ENCODE data around the gene C14orf119.

Gene C14orf119

DNA sequence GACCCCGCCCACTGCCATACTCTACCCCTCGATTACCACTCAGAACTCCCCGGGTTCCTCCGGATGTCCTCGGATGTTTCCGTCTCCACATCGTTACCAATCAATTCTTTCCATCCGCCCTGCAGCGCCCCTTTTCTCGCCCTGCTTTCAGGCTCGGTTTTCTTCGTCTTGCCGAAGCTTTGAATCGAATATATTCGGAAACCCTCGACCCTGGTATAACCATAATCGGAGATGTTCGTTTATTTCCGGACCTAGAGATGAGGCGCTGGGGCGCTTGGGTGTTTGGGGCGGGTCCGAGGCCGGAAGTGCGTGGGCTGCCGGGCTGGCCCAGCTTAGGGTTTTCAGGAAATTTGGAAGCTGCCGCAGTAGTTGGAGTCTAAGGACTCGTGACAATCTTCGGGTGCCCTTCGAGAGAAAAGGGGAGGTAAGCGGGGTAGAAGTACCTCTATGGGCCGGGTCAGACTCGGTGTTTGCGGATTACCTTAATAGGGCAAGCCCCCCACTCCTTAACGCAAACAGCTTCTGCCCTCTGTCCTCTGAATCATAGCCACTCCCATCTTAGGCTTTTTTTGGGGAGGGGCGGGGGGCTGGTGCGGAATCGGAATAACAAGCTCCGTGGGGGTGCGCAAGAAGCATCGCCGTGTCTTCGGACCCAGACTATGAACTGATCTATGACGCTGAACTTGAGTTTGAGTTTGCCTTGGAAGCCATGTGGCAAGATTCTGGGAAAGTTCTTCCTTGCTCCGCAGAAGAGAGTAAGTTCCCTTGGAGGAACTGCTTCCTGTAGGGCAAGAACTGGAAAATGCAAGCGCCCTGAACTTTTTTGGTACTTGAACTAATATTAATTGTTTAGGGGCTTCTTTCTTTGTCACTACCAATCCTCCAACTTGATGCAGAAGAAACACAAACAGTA, at the start of gene C14orf119:
Gene C14orf119 (plus strand): TSS at position 310 of the 913 bp plus-strand sequence. CDS start 2,154 bp downstream, outside the sequence.
- ATAC-seq = peak; percentile 90 to 91

DNA sequence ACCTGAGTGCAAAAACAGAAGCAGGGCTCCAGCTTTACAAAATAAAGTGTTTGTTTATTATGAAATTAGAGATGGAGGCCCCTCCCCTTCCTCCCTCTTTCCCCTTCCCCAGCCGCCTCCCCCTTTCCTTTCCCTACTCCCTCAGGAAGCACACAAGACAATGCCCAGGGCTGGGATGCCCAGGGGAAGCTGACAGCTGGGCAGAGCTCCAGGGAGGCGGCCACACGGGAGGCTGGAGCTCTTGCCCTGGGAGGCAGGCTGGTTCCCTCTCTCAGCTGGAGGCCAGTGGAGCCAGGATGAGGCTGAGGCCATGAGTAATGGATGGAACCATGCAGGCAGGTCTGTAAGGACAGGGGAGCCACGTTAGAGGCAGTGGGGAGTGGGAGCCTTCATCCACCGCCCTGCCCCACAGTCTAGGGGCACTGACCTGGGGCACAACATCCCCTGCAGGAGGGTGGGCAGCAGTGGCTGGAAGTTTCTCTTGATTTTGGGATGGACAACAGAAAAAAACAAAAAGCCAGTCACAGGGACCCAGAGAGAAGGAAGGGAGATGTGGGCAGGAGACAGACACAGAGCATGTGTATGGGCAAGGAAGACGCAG, 48.2 kb upstream of the C14orf119 start:
- no peak for ATAC-seq

DNA sequence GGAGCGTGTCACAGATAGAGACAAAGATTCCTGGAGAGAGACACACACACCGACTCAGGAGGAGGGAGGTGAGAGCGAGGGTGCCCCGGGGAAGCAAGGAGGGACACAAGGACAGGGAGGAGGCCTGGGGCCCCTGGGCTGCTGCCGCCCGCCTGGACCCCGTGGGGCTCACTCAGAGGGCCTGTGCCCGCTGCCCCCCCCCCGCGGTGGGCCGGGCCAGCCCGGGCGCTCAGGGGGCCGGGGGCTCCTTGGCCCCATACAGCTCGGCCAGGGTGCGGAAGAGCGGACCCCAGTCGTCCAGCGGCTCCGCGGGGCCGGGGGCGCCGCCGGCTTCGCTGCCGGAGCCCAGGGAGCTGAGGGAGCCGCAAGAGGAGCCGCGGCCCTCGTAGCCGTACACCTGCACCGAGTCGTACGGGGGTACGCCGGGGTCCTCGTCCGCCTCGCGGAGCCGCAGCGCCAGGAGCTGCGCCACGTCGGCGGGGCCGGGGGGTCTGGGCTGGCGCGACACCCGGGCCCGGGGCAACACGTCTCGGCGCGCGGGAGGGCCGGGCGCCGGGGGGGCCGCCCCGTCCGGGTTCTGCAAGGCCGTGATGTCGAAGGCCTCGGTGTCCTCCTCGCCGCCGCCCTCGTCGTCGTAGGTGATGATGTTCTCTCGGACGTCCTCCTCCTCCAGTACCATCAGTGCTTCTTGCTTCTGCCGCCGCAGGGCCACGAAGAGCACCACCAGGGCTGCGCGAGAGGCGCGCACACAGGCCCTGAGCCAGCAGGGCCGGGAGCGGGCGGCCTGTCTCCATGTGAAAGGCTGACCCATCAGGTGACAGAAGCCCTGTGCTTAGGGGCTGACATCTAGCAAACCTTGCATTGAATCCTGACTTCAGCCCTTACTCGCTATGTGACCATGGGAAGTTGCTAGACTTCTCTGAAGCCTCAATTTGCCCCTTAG, 47.3 kb upstream of the C14orf119 start:
- no peak for ATAC-seq

DNA sequence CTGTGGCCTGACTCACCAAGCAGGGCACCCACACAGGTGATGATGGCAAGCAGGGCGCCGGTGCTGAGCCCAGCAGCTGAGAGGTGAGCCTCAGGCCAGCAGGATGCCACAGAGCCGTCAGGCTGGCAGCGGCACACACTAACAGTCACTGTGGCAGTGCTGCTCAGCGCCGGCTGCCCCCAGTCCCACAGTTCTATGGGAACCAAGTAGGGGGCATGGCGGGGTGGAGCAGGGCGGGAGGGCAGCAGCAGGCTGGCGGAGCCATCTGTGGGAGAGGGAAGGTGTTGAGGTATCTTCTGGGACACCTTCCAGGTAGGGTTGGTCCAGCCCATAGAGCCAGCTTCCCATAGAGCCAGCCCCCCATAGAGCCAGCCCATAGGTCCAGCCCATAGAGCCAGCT, 46.3 kb upstream of the C14orf119 start:
- ATAC-seq = no peak

DNA sequence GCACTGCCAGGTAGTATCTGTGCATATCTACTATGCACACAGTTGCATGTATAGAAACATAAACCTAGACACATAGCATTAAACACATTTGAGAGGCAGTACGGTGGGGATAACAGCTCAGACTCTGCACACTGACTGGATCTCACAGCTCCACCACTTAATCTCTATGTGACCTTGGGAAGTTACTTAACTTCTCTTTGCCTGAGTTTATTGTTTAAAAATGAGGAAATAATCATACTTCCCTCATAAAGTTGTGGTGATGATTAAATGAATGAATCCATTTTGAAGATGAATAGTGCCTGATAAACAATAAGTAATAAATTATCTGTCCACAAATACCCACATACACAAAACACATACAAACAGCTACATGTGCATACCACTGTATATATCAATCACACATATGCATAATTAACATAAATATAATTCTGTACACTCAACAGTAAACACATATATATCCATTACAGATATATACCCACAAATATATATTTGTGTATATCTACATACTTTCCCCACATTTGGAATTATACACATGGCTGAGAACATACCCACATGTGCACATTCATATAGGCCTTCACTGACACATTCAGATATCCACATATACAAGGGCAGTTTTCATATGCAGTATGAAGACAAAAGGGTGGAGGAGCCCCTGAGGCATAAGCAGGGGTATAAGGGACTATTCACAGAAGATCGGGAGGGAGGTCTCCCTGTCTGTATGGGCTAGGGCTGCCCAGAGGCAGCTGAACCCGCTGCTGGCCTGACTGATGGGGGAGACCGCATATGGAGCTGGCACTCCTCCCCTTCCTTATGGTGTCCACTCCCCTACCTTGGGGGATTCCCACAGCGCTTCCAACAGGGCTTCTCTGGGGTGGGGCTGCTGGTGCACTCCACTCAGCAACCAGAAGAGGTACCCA, 43.9 kb upstream of the C14orf119 start:
- ATAC-seq = no peak

DNA sequence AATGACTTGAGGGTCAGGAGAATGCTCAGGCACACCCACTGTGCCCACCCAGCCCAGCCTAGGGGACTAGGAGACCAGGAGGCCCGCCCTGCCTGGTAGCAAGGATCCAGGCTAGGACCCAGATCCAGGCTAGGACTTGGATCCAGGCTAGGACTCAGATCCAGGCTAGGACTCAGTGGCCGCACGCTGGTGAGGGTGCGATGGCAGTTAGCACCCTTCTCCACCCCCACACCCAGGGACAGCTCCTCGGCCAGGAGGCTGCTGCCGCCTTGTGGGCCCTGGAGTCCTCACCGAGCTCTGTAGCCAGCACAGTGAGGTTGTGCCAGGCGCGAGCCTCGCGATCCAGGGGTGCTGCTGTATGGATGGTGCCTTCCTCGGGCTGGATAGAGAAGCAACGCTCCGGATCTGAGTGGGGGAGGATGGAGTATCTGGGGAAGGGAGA, 43.1 kb upstream of the C14orf119 start:
- no peak for ATAC-seq

DNA sequence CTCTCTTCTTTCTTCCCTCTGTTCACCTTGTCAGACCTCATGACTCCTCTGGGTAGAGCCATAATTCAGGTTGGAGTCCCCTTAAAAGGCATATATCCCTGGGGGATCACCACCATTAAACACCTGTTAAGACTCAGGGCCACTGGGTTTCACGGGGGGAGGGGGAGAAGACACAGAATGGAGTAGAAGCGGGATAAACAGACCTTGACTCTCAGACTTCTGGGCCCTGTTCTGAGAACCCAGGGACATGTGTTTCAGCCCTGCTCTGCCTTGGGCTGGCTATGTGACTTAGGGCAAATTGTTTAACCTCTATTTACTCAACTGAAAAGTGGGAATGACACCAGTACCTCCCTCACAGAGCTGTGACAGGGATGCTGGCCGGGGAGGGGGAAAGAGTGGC, 42.6 kb upstream of the C14orf119 start:
- ATAC-seq = no peak

DNA sequence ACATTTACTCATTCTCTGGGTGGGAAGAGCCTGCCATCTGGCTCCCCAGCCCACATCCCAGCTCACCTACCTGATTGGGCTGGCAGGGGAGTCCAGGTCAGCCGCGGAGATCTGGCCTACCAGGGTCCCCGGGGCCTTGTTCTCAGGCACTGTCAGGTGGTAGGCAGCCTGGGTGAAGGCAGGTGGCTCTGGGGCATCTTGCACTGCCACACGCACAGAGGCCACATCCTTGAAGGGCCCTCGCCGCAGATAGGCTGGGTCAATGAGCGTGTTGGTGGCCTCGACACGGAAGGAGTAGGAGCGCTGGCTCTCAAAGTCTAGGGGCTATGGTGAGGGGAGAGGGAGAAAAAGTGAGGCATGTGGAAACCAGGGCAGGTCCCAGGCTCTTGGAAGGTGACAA, 41.9 kb upstream of the C14orf119 start:
- ATAC-seq = no peak

DNA sequence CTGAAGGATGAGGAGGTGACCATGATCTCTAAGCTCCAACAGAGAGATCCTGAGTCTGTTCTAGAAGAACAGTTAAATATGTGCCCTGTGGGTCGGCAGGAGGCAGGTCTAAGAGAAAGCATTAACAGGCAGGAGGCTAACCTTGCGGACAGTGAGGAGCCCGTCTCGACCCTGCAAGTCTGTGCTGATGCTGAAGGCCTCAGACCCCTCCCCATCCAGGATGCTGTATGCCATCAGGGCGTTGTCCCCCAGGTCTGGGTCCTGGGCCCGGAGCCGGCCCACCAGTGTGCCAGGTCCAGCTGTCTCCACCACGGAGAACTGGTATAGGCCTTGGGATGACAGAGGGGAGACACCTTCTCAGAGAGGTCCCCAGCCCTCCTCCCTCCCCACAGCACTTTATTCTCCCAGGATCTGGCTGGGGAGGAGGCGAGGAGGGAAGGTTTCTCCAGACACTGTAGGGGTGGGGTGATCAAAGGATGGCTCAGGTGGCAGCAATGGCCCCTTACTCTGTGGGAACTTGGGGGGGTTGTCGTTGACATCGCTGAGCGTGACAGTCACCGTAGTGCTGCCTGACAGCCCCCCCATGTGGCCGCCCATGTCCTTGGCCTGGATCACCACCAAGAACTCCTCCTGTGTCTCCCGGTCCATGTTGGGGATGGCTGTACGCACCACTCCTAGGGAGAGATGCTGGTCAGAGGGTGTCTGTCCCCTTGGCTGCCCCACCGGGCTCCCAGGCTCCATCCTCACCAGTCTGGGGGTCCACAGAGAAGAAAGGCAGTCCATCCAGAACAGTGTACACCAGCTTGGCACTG, 41.1 kb upstream of the C14orf119 start:
- ATAC-seq = no peak

- no peak for ATAC-seq
Observed at GRCh38 chr14:23055147-23055550, 40.2 kb upstream of the C14orf119 start.

DNA sequence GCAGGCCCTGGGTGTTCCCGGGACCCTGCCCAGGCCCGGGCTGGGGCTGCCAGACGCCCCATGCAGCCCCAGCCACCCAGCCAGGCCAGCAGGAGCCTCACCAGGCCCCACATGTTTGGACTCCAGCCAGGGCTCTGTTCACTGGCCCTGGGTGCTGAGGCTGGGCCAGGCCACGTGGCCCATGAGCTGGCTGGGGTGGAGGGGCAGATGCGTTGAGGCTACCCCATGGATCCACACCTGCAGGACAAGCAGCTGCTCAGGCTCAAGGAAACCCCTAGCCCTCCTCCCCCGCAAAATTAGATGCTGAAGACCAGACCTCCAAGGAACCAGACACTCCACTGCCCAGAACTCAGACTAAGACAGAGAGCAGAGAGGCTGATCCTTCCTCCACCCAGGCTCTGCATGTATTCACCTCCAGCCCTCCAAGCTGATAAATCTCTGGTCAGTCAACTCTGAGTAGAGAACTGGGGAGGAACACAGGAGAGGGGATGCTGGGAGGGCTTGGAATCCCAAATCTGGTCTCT, 39.6 kb upstream of the C14orf119 start:
- no peak for ATAC-seq

- peak; percentile 65 to 73 for ATAC-seq
Observed at GRCh38 chr14:23056145-23056955, 39.0 kb upstream of the C14orf119 start.

GRCh38 chr14:23056956-23057756, 38.1 kb upstream of the C14orf119 start, which contains the start of gene CDH24:
Gene CDH24, minus strand, starts transcription at chr14:23057520. Its CDS starts 1,787 bp downstream, at chr14:23055733.
- peak; percentile 71 to 73 for ATAC-seq

DNA sequence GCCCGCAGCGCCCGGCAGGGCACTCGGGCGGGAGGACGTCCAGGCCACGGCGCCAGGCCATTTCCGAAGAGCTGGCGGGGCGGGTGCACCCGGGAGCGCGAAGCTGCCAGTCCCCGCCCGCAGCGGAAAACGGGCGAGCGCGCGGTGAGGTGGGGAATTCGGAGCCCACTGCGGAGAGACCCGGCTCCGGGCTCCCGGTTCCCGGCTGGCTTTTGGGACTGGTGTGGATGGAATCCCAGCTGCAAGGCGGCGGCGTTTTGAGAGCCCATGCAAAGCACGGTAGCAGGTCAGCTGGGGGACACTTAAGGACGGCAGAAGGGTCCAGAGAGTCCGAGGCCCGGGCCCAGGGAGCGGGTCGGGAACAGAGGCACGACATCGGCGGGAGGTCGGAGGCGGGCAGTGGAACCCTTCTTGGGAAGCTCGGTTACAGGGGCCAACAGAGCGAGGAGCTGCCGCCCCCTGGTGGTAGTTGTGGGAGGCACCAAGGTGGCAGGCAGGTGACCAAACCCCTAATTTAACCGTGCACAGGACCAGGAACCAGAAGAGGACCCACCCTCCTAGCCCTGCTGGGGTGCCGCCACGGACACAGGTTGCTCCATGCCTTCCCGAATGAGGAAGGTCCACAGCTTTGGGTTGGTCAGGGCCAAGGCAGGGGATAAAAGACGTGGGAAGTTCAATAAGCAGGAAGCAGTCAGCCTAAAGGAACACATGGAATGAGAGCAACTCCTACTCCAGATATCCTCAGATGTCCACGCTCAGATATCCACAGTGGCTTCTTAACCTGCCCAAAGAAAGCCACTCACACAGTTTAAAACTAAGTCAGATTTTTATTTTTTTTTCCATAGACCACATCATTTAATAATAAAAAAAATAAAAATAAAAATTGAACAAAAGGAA, 37.3 kb upstream of the C14orf119 start:
- ATAC-seq = peak; percentile 70 to 78

DNA sequence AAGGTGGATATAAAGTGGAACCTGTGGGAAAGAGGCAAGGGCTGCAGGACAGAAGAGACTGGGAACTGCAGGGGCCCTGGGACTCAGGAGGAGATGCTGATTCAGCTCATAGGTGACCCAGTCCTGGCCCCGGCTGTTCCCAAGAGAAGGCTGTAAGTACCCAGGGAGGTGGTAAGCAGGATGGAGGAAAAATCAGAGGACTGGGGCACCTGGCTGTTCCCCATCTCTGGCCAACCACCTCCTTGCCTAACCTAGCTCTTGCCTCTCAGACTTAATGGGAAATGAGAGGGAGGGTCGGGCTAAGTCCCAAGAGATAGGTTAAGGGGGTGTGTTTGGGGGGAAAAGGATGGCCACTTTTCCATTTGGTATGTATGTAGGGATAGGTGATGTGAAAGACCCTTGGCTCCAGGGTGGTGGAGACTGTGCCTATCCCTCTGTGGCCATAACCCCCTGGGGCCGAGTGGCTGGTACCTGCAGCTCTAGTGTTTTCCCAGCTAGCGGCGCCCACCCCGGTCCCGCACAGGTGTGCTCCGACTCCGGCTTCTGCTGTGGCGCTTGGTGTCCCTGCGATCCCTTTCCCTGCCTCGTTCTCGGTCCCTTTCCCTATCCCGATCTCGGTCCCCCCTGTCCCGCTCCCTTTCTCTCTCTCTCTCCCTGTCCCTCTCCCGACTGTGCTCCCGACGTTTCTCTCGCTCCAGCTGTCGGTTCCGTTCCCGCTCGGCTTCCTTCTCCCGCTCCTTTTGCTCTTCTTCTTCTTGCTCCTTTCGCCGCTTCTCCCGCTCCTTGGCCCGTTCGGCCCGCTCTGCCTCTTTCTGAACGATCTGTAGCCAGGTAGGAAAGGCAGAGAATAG, 36.4 kb upstream of the C14orf119 start:
- ATAC-seq = no peak

DNA sequence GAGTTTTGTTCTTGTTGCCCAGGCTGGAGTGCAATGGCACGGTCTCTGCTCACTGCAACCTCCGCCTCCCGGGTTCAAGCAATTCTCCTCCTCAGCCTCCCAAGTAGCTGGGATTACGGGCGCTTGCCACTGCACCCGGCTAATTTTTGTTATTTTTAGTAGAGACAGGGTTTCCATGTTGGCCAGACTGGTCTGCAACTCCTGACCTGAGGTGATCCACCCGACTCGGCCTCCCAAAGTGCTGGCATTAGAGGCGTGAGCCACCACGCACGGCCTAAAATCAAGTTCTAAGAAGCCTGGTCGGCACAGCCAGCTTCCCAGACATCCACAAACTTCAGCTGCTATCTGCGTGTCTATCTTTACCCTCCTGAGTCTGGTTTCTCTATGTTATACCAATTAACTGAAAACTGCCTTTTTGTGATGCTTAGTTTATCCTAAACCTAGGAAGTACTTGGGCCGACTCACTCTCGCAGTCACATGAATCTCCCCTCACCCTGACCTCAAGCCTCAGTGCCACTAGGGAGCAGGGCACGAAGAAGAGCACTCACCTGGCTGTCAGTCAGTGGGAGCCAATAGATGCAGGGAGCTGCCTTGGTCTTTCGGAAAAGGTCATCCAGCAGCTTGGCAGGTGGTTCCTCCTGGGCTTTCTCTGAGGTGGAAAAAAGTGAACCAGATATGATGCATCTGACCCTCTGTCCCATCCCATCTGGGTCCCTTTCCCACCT, 34.6 kb upstream of the C14orf119 start:
- ATAC-seq = no peak

Data from activated CD4-positive, CD25-positive, alpha-beta regulatory T cell treated with anti-CD3 and anti-CD28 coated beads, Interleukin-2, amount 50 U/mL, for 24 hours (primary cell).